Cardiac septum (tissue), 1 donor: ENCODE results near the gene HNRNPLL. TPM values are rescaled to one million over a fixed set of nuclear protein-coding genes. Genes with fewer than 3 reads are reported as not detected.

ENCODE experiments used
- DNase-seq: peaks from one replicate; pipeline ENCODE4 v3.0.0-alpha.2; 2020; ENCODE audit warnings: low spot score
- intact Hi-C: fragments of 100-400 bp; cut with DNase I; formaldehyde crosslinking; loops from one replicate; pipeline ENCODE4 v1.14.0; 2022
- total RNA-seq: library from RNA; stranded (reverse); fragmentation: NEBNext Ultra II Directional; extraction: Animal tissue kit (Norgen Biotek cat#: 25700); gene quantifications from one replicate; pipeline ENCODE4 v1.2.1, GENCODE V29; 2021
- donor health status: DM: no; HTN: no; CAD: no.

Gene HNRNPLL
- total RNA-seq, 1 donor from 2014 or later: 25.1 TPM

DNA sequence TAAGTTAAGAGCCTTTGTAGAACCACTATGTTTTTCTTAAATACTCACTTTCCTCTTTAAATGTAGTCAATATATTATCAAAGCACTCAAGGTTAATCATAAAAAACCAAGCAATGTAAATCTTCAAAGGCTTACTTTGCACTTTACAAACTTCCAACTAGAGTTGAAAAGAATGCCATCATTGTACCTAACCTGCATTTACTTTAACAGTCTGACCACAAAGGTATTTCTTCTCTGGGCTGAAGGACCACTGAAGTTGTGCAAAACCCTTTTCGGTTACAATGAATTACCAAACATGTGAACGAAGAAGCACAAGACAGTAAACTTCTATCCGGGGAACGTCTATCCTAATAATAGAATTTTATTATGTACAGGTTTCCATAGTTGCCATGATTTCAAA lies 3.0 kb downstream of the HNRNPLL start:
- no peak for DNase-seq
- intact Hi-C loops: loop anchor here (5.0 kb wide), 1 partner anchor 68 kb away; the partner anchor contains the start of gene GALM

DNA sequence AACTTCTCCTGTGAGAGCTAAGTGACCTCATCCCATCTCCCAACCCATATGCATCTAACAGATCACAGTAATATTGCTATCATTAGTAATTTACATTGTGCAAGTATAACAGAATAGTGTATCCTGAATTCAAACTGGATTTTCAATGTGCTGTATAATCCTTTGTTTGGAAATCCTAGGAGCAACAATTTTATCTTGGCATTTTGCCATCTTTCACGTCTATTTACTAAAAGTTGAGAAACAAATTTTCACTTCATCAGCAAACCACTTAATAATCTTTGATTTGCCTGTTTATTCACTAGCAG lies 3.8 kb downstream of the HNRNPLL start:
- intact Hi-C loops: no loop called here
- no peak for DNase-seq

DNA sequence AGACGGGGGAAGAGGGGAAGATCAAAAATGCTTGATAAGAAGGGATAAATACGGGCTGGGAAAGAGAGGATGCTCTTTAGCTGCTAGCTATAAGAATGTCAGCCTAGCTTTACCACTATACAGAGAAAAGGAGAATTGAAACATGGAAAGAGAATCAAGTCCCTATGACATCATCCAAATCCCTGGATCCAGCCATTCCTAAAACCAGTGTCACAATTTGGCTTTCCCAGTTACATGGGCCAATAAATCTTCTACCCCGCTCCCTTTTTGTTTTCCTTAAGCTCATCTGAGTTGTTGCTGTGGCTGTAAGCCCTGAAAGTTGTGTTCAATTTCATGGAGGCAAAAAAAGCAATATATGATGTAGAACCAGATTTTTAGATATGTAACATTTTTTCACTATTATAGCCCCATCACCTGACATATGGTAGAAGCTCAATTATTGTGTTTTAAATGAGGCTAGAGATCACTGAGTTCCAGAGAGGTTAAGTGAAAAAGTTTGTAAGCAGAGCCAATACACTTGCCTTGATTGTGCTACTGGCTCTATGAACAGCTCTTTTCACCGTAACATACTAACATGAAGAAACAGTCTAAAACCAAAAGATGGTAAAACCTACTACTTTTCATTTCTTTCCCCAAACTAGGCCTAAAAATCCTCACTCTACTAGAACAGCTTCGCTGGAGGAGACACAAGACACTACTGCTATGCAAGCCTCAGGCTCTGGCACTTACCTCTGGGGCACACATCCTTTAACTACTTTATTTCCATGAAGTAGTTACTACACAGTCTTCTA lies 4.3 kb downstream of the HNRNPLL start:
- no peak for DNase-seq
- intact Hi-C loops: no loop called here

DNA sequence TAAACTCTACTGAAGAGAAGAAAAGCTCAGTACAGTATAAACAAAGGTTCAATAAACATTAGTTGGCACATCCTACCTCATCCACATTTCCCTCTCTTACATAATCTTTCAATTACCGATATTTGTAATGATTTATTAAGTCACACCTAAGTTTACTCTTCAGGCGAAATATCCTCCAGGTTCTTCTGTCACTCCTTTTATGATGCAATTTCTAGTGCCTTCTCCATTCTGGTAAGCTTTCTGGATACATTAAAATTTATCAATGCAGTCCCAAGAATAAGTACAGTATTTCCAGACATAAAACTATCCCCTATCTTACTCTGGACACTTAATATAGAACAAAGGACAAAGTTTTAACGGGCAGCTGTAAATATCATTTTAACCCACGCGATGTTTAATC lies 5.6 kb downstream of the HNRNPLL start:
- DNase-seq: no peak
- intact Hi-C loops: no loop called here

DNA sequence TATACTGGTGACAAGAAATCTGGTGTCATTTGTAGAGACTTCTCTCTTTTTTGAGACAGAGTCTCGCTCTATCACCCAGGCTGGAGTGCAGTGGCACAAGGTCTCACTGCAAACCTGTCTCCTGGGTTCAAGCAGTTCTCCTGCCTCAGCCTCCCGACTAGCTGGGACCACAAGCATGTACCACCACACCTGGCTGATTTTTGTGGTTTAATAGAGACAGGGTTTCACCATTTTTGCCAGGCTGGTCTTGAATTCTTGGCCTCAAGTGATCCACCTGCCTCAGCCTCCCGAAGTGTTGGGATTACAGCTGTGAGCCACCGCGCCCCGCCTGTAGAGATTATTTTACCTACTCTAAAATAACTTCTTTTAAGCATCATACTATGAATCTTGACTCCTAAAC lies 6.5 kb downstream of the HNRNPLL start:
- no peak for DNase-seq
- intact Hi-C loops: no loop called here

DNA sequence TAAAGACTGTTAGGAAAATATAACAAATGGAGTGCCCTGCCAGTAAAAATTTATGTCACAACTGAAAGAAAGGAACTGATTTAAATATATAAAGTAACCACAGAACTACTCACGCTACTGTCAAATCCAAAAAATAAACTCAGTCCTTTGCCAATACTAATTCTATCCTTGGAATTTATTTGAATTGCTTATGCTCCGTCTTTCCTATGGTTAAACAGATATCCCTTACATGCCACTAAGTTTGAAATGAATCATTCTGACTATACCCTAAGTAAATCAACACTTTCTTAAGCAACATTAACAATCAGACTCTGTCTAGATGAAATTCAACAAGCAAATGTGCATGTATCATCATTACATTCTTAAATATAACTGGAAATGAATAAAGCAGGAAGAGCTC lies 9.8 kb downstream of the HNRNPLL start:
- intact Hi-C loops: no loop called here
- no peak for DNase-seq

DNA sequence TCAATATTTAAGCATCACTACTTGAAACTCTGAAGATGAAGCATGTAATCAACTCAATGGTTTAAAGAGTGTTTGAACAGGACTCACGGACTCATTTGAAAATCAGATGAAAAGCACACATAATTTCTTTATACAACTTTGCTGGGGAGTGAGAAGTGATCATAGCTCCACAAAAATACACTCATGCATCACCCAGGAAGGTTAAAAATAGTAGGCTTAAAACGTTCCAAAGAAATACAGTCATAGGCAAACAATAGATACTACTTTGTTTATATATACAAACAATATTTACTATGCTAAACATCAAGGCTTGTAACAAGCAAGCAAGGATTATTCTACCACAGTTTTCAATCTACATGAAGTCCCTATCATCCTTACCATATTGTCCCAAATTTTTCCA lies 11.6 kb downstream of the HNRNPLL start:
- no peak for DNase-seq
- intact Hi-C loops: no loop called here

DNA sequence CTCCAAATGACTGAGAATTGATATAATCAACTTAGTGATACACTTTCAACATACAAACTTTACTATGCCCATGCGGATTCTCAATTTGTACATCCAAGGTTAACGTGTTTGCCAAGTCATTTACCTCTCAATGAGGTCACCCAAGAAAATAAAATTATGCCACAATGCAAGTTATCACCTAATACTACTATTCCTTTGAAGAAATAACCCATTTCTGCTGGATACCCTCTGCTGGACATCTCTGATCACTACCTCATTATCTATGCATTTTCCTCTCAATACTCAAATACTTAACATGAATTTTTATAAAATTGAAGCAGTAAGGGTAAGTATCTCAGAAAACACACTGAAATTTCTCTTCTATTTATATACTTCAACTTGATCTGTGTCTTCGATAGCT lies 12.7 kb downstream of the HNRNPLL start:
- intact Hi-C loops: no loop called here
- no peak for DNase-seq

DNA sequence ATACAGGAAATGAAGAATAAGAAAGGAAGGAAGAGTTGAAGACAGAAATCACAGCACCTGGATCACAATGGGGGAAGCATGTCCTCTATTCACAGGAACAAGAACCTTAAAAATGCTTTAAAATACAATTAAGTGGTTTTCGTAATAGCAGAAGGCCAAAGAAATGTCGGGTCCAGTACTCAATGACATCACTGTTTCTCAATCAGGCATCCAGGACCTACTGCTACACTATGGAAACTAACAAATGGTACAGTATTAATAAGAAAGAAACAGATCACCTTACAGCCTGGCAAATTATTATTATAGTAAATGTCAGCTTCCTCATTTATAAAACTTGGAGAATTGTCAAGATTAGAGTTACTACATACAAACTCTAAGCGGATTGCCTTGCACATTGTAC lies 15.8 kb downstream of the HNRNPLL start:
- intact Hi-C loops: no loop called here
- no peak for DNase-seq

DNA sequence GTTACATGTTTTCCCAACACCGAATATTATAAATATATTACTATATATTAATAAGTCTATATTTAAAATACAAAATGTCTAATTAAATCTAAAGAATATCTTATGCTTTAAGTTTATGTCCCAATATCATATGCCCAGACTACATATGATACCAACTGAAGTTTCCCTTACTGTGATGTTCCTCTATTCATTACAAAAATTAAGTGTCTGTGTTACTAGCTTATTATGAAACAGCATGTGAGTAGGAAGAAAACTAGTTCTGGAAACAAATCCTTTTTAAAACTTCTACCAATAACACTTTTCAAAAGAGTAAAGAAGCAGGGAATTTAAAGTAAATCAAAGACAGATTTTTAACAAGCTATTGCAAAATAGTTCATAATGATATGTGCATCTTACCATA lies 17.8 kb downstream of the HNRNPLL start:
- DNase-seq: no peak
- intact Hi-C loops: loop anchor here (5.0 kb wide), 3 partner anchors 82 to 157 kb away; partner anchors contain the start of gene GALM

DNA sequence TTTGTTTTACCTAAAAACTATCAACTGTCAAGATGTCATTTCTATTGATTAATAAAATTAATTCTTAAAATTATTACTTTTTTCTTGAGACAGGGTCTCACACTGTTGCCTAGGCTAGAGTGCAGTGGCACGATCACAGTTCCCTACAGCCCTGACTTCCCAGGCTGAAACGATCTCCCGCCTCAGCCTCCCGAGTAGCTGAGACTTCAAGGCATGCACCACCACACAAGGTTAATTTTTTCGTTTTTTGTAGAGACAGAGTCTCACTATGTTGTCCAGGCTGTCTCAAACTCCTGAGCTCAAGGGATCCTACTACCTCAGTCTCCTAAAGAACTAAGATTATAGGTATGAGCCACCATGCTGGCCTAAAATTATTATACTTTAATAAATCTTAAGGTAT lies 18.7 kb downstream of the HNRNPLL start:
- DNase-seq: no peak
- intact Hi-C loops: loop anchor here (5.0 kb wide), 3 partner anchors 83 to 158 kb away; partner anchors contain the start of gene GALM

DNA sequence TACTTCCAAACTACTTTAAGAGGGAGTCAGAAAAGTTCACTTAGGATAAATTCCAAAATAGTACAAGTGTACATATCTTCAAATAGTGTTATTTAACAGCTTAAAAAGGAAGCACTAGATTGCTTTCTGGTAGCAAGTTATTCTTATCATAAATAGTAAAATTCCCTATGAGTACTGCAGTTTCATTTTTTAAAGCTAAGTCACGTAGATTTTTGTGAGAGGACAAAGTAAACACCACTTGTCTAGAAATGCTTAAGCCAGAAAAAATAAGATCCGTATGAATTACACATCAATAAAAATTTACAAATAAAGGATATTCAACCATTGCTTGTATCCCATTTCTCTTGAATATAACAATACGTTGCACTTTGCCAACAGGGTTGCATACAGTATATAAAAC lies 19.2 kb downstream of the HNRNPLL start:
- no peak for DNase-seq
- intact Hi-C loops: loop anchor here (5.0 kb wide), 3 partner anchors 84 to 159 kb away; partner anchors contain the start of gene GALM

DNA sequence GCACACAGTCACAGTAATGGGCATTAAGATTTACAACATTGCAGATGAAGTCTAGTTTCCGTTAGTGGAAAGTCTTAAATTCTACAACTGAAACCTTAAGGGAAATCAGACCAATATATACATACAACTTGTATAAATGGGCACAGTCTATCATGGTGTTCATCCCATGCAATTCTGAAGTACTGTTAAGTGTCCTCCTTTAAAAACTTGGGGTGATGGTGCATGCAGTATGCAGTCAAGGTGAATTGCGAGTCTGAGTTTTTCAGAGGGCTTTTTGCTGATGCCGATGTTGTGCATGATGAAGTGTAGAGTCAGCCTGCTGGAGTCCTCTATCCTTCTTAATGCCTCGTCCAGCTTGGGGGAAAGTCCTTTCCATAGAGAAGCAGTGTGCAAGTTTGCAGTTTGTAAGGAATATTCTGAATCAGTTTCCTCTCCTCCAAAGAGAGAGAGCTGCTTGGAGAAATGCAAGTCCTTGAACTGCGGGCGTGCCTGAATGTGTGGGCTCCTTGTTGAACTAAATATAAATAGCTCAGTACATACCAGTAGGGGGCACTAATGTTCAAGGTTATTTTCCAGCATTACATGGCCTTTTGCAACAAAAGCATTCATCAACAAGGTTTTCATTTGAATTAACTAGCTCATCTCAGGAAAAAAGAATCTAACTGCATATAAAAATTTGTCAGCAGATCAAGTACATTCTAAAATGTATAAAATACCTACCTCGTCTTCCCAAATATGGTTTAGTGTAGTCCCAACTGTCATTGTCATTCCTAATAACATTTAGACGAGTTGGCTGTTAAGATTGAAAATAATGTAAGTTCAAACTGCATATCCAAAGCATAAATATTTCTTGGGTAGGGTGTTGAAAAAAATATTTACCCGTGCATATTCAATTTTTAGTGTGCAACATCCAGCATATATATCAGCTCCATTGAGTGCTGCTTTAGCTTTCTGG lies 21.3 kb downstream of the HNRNPLL start:
- intact Hi-C loops: loop anchor here (5.0 kb wide), 3 partner anchors 86 to 161 kb away; partner anchors contain the start of gene GALM
- DNase-seq: no peak

DNA sequence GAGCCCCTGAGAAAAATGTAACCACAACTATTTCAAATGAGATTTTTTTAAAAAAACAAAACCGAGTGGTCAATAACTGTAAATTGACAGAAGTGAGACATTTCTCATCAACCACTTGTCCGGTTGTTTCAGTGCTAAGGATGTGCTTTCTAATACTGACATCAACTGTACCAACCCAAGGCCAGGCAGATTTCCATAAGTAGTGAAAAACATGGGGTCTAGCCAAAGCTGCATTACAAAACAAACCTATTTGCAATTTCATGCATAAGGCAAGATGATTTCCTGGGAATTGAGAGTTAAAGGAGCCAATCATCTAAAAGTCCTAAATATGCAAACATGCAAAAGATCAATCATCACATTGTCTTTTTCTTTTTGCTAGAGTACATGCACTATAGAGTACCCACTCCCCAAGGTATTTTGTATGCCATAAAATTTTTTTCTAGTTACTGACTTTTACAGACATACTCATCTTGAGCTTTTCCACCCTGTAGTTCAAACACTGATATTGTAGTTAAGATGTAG lies 22.6 kb downstream of the HNRNPLL start:
- DNase-seq: no peak
- intact Hi-C loops: loop anchor here (5.0 kb wide), 3 partner anchors 87 to 162 kb away; partner anchors contain the start of gene GALM

DNA sequence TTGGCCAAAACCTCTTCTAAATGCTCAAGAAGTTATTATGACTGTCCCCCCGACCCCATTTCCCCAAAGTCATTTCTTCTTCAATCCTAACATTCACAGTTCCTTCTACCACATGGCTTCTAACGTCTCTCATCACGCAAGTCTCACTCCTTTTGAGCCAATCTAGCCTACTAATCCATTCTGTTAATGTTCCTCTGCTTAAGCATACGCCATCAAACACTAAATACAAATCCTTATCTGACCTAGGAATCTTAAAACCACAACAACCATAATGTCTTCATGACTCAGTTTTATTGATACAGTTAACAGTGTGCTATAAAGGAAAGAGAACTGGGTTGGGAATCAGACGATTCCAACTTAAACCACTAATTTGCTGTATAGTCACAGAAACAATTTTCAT lies 23.9 kb downstream of the HNRNPLL start:
- no peak for DNase-seq
- intact Hi-C loops: no loop called here

DNA sequence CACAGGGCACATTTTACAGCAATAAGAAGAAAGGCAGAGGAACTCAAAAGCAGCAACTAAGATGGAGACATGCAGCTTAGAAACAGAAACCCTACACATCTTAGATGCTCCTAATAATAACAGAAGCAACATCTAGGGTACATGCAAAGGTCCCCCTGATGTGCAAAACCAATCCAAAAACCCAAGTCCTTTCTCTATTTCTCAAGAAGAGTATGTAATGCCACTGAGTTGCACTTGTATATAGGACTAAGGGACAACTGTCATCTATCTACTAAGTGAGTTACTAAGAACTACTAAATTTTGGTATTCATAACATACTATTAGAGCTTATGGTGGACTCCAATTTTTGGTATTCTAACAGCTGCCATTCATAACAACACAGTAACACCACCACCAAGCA lies 28.4 kb downstream of the HNRNPLL start:
- no peak for DNase-seq
- intact Hi-C loops: no loop called here

DNA sequence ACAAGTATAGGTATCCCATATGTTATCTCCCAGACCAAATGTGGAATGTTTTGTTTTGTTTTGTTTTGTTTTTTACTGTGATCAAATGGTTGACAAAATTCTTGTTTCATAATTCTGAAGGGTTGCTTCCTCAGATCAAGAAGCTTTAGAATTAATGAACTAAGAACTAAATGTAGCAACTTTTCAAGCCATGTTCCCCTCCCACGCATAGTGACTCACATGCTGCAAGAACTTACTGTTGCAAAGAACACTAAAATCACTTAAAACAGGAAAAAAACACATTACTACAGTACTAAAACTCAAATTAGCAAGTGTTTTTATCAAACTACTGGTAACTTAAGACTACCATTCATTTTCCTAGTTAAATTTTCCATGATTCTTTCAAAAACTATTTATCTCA lies 30.6 kb downstream of the HNRNPLL start:
- intact Hi-C loops: no loop called here
- DNase-seq: no peak

DNA sequence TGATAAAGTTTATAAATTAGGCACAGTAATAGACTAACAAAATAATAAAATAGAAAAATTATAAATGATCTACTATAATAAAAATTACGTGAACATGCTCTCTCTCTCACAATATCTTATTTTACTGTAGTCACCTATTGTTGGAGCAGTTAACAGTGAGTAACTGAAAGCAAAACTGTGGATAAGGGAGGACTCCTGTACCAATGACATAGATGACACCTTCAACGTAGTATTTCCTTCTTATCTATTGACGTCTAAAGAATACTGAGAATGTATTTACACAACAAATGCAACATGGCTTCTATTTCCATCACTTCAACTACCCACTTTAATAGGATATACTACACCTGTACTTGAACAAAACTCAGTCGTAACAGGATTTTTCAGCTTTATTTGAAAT lies 31.5 kb downstream of the HNRNPLL start:
- intact Hi-C loops: no loop called here
- no peak for DNase-seq

DNA sequence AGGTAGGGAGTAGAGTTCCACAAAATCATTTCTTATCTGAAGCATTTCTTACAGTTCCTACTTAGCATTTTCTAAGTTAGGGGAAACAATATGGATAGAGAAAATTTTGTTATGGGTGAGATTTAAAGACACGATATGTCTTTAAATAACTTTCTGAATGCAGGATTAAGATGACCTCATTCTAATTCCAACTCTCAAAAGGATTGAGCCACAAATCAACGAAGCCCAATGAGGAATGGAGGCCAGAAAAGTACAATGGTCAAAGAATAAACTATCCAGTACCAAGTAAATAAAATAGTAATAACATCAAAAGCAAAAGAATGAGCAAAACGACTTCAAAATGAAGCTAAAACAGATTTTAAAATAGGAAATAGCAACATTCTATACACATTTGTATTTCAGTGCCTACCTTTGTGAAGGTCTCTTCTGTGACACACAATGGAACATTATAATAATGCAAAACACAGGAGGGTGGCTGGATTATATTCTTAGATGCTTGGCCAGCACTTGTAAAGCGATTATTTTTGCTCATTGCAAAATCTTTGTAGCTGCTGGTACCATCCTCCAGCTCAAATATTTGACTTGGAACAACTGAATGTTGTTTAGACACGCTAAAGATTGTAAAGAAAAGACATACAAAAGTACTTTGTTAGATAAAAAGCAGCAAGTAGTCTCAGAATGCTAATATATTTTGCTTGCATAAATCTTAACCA lies 33.8 kb downstream of the HNRNPLL start:
- intact Hi-C loops: no loop called here
- DNase-seq: no peak

DNA sequence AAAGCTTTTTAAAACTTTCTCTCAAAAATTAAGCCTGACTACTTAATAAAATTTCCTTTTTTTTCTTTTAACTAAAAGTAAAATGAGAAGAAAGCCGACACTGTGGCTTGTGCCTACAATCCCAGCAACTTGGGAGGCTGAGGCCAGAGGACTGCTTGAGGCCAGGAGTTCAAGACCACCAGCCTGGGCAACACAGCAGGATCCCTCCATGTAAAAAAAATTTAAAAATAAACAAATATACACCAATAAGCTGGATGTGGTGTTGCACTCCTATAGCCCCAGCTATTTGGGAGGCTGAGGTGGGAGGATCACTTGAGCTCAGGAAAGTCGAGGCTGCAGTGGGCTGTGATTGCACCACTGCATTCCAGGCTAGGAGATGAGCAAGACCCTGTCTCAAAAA lies 37.4 kb downstream of the HNRNPLL start:
- intact Hi-C loops: no loop called here

More for the DNA sequence above, 37.4 kb downstream of the HNRNPLL start:
- DNase-seq: no peak
